Occipital lobe (tissue), 2 donors: ENCODE data around the gene DACH1. TPM values are rescaled to one million over a fixed set of nuclear protein-coding genes. Genes with fewer than 3 reads are reported as not detected.

Experiments
- DNase-seq: peaks from one replicate; lab custom pipeline; 2025; lab: John Stamatoyannopoulos, UW
- total RNA-seq: library from RNA; depleted of rRNA; stranded (reverse); fragments of >200 nt; gene quantifications from one replicate; pipeline ENCODE4 v1.2.3, GENCODE V29; 2014

Gene DACH1
- total RNA-seq, 1 donor from 2014 or later, result 3.6 TPM

DNA sequence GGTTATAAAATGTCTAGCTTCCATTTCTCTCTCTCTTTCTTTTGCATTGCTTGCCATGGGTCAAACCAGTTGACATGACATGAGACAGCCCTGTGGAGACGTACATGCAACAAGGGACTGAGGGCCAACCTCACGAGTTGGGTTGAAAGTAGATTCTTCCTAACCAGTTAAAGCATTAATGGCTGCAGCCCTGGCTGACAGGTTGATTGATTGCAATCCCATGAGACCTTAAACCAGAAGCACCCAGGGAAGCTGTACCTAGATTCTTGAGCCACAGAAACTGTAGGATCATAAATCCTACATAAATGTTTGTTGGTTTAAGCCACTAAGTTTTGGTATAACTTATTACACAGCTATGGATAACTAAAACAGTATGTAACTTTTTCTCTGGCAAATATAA lies 373.8 kb downstream of the DACH1 start:
- no peak for DNase-seq

DNA sequence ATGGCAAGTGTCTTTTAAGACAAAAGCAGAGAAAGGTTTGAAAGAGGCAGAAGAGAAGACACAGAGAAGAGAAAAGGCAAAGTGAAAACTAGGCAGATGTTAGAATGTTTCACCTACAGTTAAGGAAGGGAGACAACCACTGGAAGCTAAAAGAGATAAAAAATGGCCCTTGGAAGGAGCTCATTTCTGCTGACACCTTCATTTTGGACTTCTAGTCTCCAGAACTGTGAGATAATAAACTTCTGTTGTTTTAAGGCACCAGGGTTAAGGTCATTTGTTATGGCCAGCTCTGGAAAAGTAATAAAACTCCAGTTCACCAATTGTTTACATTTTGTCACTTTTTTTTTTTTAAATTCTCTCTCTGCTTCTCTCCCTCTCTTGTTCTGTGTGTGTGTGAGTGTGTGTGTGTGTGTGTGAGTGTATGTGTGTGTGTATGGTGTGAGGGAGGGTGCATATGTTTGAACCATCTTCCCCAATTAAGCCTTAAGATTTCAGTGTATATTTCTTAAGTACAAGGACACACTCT lies 374.6 kb downstream of the DACH1 start:
- no peak for DNase-seq

DNA sequence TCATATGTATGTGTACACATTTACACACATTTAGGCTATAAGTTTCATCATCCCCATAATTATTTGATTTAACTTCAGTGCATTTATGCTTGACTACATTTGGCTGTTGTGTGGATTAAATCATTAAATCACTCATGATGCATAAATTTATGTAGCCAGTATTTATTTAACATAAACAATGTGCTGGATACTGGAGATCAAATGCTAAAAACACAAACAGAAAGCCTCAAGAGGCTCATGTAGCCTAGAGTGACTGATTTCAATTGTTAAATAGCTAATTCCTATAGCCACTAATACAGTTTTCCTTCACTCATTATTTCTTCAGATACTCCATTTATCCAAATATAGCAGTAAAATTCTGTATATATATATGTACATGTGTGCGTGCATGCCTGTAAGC lies 376.0 kb downstream of the DACH1 start:
- DNase-seq, result no peak

DNA sequence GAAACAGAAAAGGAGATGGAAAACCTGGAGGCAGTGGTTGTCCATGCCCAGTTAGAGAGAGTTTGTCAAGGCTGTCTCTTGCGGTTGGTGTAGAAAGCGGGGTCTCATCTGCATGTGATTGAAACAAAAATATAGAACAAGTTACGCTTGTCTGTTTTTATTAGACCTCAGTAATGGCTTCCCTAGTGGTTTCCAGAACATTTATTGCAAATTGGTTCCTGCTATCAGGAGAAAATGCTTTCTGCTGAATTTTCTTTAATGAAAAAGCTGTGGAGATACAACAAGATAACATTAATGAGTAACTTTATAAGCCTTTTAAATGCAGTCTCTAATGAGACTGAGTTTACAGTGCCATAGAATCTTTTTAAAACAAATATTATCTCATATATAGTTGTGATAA lies 378.0 kb downstream of the DACH1 start:
- DNase-seq, result no peak

DNA sequence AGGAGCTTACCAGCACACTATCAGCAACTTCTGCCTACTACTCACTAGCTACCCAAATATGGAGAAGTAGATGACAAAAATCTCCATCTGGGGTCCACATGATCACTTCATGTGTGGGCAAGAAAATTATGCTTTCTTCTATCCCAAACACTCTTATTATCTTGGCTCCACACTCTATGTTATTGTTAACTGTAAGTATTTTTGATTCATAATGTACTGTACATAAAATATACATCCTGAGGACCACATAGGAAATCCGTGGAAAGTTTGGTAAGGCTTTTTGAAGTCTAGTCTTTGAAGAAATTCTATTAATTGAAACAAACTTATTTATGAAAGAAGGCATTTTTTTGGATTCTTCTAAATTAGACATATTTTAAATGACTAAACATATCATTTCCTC lies 378.8 kb downstream of the DACH1 start:
- no peak for DNase-seq

DNA sequence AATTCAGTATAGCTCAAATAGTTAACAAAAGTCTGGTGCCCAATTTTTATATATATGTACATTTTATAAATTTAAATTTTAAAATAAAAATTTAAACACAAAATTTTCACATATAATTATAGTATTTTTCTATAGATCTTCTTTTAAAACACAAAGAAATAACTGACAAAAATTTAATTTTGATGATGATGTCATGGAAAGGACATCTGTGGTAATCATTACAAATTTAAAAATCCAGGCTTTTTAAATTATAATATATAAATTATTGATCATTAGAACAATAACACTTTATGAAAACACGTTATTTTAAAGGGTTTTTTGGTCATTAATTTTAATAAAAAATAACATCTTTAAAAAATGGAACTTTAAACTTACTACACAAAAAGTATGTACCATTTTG lies 381.1 kb downstream of the DACH1 start:
- no peak for DNase-seq

DNA sequence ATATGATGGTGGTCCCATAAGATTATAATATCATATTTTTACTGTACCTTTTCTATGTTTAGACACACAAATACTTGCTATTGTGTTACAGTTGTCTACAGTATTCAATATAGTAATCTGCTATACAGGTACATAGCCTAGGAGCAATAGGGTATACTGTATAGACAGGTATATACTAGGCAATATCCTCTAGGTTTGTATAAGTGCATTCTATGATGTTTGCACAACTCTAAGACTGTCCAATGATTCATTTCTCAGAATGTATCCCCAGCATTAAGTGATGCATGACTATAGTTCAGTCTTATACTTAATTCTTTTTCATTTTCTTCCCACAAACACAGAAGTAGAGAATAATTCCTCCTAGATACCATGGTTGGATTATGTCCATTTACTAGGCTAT lies 383.3 kb downstream of the DACH1 start:
- no peak for DNase-seq

DNA sequence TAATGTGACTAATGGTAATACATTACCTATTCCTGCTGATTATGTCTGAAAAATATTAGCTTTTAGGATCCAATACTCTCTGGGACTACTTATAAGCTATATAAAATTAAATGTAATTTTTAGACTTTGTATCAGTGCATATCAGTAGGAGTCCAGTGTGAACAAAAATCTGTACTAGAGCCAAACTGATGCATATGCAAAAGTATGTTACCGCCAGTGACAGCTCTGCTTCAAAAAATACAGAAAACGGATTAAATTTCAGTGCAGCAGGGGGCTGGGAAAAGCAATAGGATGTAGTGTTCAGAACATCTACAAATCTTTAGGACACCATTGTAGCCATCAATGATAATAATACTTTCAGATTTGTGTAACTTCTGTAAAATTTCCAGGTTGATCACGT lies 385.5 kb downstream of the DACH1 start:
- DNase-seq, result no peak

DNA sequence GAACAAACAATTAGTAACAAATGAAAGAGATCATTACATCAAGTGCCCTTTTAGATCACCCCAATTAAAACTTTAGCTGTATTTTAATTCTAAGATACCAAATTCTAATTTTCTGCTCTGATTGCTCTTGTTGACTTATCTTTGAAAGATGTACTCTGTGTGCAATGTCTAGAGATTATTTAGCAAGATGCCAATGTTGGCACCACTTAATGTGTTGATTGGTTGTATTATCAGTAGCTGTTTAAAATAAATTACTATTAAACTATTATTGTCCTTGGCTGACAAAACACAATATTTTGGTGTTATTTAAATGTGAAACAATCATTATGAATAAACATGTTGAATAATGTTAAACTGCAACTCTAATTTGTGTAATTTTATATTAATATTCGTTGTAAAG lies 386.0 kb downstream of the DACH1 start:
- no peak for DNase-seq

DNA sequence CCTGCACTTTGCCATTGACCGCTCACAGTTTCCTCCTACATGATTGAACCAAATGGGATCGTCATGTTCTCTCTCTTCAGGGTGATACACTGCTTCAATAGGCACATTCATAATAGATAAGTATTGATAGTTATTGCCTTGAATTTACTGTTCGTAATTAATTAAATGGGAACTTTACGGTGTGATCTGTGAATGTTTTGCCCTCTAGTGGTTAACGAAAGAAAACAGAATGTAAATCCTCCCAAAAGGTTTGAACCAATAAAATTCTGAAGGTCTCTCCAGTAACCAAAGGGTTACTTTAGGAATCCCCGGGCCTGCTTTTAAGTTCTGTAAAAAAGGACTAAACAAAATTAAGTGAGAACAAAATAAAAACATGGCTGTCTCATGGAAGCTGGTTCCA lies 389.3 kb downstream of the DACH1 start:
- DNase-seq, result no peak

DNA sequence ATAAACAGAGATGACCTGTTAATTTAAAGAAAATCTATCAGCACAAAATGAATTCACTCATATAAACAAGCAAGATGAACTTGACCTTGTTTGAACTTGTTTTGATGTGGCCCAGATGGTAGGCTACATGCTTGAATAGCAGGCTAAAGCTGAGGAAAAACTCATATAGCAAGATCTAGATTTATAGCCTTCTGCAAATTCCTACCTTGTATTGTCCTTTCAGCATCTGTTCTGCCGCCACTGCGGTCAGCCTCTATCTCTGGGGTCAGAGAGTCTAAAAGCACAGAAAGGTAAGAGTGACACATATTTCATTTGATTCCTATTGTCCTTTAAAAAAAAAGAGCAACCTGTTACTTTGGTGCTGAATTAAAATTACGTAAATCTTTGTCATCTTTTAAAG lies 392.1 kb downstream of the DACH1 start:
- DNase-seq, result no peak

DNA sequence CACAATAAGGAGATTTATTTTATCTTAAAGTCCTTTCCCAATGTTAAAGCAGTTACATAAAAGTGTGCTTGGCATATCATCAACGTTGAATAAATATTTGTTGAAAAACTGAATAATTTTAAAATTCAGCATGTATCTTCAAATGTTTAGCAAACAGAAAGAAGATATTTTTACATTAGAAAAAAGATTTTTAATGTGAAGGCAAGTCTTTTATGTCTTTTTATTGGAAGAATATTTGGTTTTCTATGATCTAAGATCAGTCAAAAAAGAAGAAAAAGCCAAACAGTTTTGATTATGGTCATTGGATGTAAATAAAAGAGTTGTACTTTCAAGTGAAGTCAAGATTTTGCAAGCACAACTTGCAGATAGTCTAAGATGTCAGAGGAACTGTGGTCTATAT lies 397.4 kb downstream of the DACH1 start:
- no peak for DNase-seq

DNA sequence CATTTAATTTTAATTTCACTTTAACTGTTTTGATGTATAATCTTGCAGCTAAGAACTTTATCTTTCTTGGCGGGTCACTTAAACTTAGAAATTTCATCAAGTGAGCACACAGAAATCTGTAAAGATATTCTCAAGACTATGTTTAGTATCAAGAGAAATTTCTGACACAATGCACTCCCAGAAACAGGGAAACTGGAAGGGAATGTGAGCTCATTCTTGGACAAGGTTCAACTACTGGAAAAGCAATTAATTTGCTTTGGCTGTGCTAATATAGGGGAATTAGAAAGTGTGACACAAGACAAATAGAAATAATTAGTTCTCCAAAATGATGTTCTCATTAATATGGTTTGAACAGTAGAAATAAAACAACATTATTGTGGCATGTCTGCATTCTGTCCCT lies 402.3 kb downstream of the DACH1 start:
- no peak for DNase-seq

DNA sequence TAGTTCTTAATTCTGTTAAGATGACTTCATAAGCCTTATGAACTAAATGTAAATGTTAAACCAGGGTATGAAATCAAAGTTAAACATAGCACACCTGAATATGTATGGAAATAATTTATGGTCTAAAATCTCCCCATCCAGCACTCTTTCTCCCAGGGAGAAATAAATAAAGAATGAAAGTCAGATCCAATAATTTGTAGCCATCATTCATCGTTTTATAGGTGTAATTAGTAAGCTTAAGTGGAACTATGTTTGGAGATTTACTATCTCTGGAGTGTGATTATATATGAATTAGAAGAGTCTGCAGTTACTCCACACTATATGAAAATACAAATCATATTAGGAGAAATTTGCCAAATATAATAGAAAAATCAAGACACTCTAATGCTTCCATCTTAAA lies 405.1 kb downstream of the DACH1 start:
- DNase-seq, result no peak

DNA sequence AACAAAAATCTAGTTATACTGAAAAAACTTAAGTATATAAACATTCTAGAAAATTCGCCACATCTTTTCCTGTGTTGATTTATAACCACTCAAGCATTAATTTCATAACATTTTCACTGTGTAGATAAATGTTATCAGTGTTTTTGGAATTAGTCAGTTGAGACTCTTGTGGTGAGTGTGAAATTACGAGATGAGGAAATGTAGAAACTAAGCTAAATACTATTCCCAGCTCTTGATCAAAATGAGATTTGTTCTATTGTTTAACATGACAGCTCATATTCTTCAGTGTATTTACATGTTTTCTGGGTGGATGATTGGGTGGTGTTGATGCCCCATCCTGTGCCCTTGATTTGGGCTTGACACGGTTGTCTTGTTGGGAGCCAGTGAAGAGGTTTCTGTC lies 406.8 kb downstream of the DACH1 start:
- DNase-seq, result no peak

DNA sequence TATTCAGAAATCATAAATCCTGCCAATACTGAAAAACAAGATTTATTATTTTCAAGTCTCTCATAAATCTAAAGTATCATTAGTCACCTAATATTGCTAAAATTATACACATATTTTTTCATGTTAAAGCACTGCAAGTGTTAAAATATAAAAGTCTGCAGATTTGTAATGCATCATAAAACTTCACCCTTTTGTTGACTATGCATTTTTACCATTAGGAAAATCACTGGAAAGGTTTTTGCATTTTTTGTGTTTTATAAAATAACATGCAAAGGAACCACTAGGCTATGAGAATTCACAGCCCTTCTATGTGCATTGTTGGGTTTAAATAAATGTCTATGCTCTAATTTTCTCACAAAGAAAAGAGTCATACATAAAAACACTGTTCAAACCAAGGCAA lies 407.3 kb downstream of the DACH1 start:
- DNase-seq, result no peak

DNA sequence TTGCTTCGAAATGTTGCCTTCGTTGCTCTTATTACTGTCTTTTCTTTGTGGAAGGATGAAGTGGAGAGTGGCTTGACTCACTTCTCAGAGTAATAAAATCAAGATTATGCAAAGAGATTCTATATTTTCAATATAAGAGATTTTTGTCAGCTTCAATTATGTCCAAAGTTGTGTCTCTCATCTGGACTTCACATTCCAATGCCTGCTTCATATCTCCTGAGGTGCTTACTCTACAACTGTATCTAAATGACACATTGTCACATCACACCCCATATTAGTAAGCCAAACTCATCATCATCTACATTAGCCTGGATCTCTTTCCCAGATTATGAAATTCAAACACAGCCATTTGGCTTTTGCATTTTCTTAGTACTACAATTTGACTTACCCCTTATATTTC lies 409.4 kb downstream of the DACH1 start:
- DNase-seq, result no peak

DNA sequence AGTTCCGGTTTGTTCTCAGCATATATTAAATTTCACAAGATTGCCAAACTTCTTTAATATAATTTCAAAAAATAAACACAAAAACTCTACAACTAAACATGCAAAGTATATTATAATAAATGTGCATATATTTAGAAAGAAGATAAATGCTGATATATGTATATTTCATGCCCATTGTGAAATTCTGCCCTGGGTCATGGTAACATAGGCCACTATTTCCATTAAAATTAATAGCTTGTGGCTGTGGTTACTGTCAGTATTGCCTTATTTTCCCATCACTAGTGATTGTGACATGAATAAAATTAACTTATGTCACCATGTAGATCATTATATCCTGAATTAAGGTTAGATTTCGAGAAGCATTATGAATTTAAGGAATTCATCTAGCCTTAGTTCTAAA lies 410.9 kb downstream of the DACH1 start:
- no peak for DNase-seq

DNA sequence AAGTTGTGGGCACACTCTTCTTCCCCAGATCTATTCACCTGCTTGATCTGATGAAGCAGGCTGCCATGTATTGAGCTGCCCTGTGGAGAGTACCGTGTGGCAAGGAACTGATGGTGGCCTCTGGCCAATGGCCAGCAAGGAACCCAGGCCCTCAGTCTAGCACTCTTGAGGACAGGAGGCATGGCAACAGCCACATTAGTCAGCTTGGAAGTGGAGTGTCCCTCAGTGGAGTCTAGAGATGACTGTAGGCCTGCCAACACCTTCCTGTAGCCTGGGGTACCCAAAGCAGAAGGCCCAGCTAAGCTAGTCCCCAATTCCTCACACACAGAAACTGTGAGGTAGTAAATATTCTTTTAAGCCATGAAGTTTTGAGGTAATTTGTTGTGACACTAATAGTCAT lies 412.5 kb downstream of the DACH1 start:
- no peak for DNase-seq

DNA sequence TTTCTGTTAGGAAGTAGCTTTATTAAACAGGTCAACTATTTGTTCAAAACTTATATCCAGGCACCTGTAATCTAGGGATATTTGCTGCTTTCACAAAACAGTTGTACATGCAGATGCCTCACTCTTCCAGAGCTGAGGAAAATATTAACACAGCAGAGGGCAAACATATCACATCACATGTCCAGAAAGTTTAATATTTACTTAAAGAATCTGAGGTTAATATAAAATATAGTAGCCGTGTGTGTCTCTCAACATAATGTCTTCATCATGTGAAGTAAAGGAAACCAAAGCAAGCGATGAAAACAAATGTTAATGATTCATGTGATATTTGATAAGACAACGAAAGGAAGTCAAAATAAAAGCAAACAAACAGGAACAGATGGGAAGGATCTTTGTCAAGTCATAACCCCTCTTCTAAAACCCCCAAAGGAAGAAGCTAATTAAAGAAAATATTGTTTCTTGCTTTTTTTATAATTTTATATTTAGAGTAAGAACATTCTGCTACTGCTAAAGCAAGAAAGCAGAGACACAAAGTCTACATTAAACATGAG lies 418.8 kb downstream of the DACH1 start:
- no peak for DNase-seq

DNA sequence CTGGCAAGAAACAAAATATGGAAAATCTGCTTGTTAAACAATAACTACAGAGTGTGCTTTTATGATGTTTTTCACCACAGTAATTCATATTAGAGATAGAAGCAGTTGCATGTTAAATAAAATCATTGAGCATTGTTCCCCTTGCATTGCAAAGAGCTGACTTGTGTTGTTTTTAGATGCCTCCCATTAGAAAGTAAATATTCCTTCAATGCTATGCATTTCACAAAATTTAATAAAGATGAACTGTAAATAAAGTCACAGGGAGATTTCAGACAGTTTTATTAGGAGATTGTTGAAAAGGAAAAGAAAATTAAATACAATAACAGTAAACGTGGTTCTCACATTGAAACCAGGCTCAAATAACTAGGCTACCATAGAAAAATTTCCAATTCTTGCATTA lies 429.3 kb downstream of the DACH1 start:
- no peak for DNase-seq

DNA sequence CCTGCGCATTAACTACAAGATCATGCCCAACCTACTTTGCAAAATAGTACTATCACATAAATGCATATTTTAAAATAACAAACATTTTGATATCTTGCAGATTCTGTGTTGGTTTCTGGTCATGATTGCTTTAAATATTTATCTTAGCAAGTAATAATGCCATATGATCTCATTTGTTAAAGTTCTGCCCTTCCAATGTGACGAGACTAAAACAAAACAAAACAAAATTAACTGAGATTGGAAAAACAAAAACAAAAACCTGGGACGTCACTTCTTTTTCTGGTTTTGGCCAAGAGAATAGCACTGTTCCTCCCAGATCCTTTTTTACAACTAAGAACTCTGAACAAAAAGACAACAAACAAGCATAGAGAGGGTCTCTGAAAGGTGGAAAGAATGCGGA lies 436.3 kb downstream of the DACH1 start:
- DNase-seq, result no peak

DNA sequence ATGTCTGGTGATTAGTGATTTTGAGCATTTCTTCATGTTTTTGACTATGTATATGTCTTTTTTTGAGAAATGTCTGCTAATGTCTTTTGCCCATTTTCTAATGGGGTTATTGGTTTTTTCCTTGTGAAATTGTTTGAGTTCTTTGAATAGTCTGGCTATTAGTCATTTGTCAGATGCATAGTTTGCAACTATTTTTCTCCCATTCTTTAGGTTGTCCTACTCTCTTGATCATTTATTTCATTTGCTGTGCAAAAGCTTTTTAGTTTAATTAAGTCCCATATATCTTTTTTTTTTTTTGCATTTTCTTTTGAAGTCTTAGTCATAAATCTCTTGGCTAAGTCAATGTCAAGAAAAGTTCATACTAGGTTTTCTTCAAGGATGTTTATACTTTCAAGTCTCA lies 449.8 kb downstream of the DACH1 start:
- DNase-seq, result no peak

DNA sequence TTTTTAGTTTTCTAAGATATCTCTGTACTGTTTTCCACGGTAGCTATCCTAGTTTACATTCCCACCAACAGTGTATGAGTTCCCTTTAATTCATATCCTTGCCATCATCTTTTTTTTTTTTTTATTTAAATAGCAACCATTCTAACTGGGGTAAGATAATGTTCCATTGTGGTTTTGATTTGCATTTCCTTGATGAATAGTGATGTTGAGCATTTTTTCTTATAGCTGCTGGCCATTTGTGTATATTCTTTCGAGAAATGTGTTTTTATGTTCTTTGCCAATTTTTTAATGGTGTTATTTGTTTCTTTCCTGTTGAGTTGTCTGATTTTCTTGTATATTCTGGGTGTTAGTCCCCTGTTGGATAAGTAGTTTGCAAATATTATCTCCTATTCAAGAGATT lies 454.8 kb downstream of the DACH1 start:
- no peak for DNase-seq
